AG09319 (cell line): Measurements from ENCODE around the gene LY6G6D.

ENCODE experiments used
- DNase-seq: peaks from one replicate; pipeline ENCODE4 v3.0.0-alpha.2; 2010; ENCODE audit warnings: low read depth; ENCODE audit errors: extremely low read depth
- CTCF ChIP-seq: IDR thresholded peaks from 2 replicates; pipeline ENCODE4 v1.5.1; 2011; ENCODE audit warnings: low read depth, mild to moderate bottlenecking, inconsistent platforms, low read length, moderate library complexity

The LY6G6D gene

GRCh38 chr6:31740397-31741223 lies 25.5 kb downstream of the LY6G6D start:
- TF ChIP-seq CTCF = no peak
- DNase-seq = no peak

- TF ChIP-seq CTCF = no peak
- no peak for DNase-seq
Observed at GRCh38 chr6:31741815-31742214, 26.7 kb downstream of the LY6G6D start.

GRCh38 chr6:31742894-31743293 lies 27.7 kb downstream of the LY6G6D start:
- DNase-seq = no peak
- no peak for TF ChIP-seq CTCF

- no peak for TF ChIP-seq CTCF
- no peak for DNase-seq
Observed at GRCh38 chr6:31744422-31744821, 29.3 kb downstream of the LY6G6D start.

GRCh38 chr6:31749301-31750036 lies 34.3 kb downstream of the LY6G6D start:
- no peak for TF ChIP-seq CTCF
- DNase-seq = no peak

GRCh38 chr6:31750411-31751022 lies 35.4 kb downstream of the LY6G6D start:
- TF ChIP-seq CTCF = no peak
- DNase-seq = no peak
